Thyroid gland (tissue), 4 donors: ENCODE results near the gene OMG.

ENCODE experiments used
- CTCF ChIP-seq, 6 experiments: fragments of 200-600 bp in 3 of 6; fragments of 450-650 bp in 3 of 6; sonication (generic) in 3 of 6; IDR thresholded peaks; one replicate each; pipeline ENCODE4 v1.5.1; 2016 to 2019; ENCODE audit warnings: antibody characterized with exemption in 6 of 6, mild to moderate bottlenecking in 2 of 6, inconsistent platforms in 1 of 6, moderate library complexity in 1 of 6
- POLR2A ChIP-seq, 2 donors: fragments of 450-650 bp; IDR thresholded peaks; one replicate each; pipeline ENCODE4 v1.6.1; 2017; ENCODE audit warnings: antibody characterized with exemption in 2 of 2, mild to moderate bottlenecking in 2 of 2, moderate library complexity in 1 of 2

GRCh38 chr17:31252741-31253140, 44.3 kb downstream of the OMG start:
- TF ChIP-seq CTCF (IDR thresholded peaks at IDR 0.05) (no peak), POLR2A (IDR thresholded peaks at IDR 0.05) (no peak)
